ENCODE results near the gene MAML2. TPM values are rescaled to one million over a fixed set of nuclear protein-coding genes. Genes with fewer than 3 reads are reported as not detected.

Gene MAML2
- total and polyA plus RNA-seq, 2 experiments from 2014 or later: 2.0 to 7.1 TPM

DNA sequence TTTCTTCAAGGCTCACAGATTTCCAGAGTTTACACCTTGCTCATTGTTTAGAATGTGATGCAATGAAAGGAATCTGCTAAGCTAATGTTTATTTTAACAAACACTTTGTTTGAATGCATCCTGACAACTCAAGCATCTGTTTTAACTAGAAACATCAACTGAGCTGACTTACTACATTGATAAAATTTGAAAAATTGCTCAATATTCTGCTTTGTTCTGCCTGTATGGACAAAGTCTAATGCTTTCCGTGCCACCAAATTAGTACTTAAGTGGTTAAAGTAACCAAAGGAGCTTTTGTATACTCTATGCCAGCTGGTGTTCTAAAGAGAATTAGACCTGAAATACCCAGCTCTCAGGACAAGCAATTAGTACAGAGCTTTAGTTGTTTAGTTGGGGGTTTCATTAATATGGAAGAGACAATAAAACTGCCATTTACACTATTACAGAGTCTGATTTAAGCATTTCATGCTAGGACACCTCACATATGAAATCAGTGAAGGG lies 105.2 kb downstream of the MAML2 start:
- H3K4me3 ChIP-seq: no peak overlapping the region
- no peak for TF ChIP-seq NANOG (IDR thresholded peaks at IDR 0.05; ENCODE audit: borderline replicate concordance)
- no peak for TF ChIP-seq EZH2 (IDR thresholded peaks at IDR 0.05; ENCODE audit: low read depth, unreplicated experiment)
- no peak for TF ChIP-seq EZH2phosphoT487 (IDR thresholded peaks at IDR 0.05; ENCODE audit: unreplicated experiment)
- no peak for TF ChIP-seq ZNF114 (CRISPR knock-in tag; IDR thresholded peaks at IDR 0.05)
- TF ChIP-seq ZNF331 (CRISPR knock-in tag; IDR thresholded peaks at IDR 0.05; ENCODE audit: low read depth): no peak
- TF ChIP-seq CTCF (conservative IDR thresholded peaks at IDR 0.05; ENCODE audit: low read depth in 2 of 2): no peak
- TF ChIP-seq ZNF462 (CRISPR knock-in tag; IDR thresholded peaks at IDR 0.05): no peak
- no peak for TF ChIP-seq STAT1 (IDR thresholded peaks at IDR 0.05; ENCODE audit: unreplicated experiment)
- TF ChIP-seq JUNB (IDR thresholded peaks at IDR 0.05; ENCODE audit: unreplicated experiment): no peak
- TF ChIP-seq, protein P1, sequence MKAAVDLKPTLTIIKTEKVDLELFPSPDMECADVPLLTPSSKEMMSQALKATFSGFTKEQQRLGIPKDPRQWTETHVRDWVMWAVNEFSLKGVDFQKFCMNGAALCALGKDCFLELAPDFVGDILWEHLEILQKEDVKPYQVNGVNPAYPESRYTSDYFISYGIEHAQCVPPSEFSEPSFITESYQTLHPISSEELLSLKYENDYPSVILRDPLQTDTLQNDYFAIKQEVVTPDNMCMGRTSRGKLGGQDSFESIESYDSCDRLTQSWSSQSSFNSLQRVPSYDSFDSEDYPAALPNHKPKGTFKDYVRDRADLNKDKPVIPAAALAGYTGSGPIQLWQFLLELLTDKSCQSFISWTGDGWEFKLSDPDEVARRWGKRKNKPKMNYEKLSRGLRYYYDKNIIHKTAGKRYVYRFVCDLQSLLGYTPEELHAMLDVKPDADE (IDR thresholded peaks at IDR 0.05): no peak
- TF ChIP-seq POLR2AphosphoS5 (IDR thresholded peaks at IDR 0.05; ENCODE audit: low read depth): no peak
- TF ChIP-seq, protein P2, sequence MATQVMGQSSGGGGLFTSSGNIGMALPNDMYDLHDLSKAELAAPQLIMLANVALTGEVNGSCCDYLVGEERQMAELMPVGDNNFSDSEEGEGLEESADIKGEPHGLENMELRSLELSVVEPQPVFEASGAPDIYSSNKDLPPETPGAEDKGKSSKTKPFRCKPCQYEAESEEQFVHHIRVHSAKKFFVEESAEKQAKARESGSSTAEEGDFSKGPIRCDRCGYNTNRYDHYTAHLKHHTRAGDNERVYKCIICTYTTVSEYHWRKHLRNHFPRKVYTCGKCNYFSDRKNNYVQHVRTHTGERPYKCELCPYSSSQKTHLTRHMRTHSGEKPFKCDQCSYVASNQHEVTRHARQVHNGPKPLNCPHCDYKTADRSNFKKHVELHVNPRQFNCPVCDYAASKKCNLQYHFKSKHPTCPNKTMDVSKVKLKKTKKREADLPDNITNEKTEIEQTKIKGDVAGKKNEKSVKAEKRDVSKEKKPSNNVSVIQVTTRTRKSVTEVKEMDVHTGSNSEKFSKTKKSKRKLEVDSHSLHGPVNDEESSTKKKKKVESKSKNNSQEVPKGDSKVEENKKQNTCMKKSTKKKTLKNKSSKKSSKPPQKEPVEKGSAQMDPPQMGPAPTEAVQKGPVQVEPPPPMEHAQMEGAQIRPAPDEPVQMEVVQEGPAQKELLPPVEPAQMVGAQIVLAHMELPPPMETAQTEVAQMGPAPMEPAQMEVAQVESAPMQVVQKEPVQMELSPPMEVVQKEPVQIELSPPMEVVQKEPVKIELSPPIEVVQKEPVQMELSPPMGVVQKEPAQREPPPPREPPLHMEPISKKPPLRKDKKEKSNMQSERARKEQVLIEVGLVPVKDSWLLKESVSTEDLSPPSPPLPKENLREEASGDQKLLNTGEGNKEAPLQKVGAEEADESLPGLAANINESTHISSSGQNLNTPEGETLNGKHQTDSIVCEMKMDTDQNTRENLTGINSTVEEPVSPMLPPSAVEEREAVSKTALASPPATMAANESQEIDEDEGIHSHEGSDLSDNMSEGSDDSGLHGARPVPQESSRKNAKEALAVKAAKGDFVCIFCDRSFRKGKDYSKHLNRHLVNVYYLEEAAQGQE (IDR thresholded peaks at IDR 0.05; ENCODE audit: unreplicated experiment): no peak
- no peak for TF ChIP-seq CREB1 (CRISPR knock-in tag; IDR thresholded peaks at IDR 0.05; ENCODE audit: low read depth)
- no peaks in the 10 kb centered on the region; the same call in 1 of the 2 replicates for H3K79me2 ChIP-seq (replicated peaks; ENCODE audit: insufficient read depth)
- Mint-ChIP-seq H3K4me3 (no peak overlapping the region), H3K36me3 (ENCODE audit: low read depth) (no peaks in the 10 kb centered on the region), H3K9me3 (no peaks in the 10 kb centered on the region), H3K27ac (no peak overlapping the region), H3K27me3 (ENCODE audit: insufficient read depth, low read depth, poor library complexity) (peaks cover 2% of the 10 kb centered on the region), H3K4me1 (peaks cover 27% of the 10 kb centered on the region)
- ATAC-seq (no peak), DNase-seq (ENCODE audit: low spot score) (no peak)
- no peak overlapping the region for H2AFZ ChIP-seq
- H3K4me2 ChIP-seq: no peak overlapping the region
- no peaks in the 10 kb centered on the region for H3K9me2 ChIP-seq (ENCODE audit: insufficient read depth)
- H3K27me3 ChIP-seq (ENCODE audit: insufficient read depth): no peaks in the 10 kb centered on the region
- no peaks in the 10 kb centered on the region for H3K36me3 ChIP-seq (ENCODE audit: insufficient read depth)
- no peaks in the 10 kb centered on the region for H4K20me1 ChIP-seq (replicated peaks; ENCODE audit: insufficient read depth)
- no peak overlapping the region for H3K27ac ChIP-seq (ENCODE audit: low read depth)
- no peaks in the 10 kb centered on the region for H3F3A ChIP-seq (replicated peaks; ENCODE audit: low read depth)
- peaks cover 41% of the 10 kb centered on the region for H3K4me1 ChIP-seq (ENCODE audit: insufficient read depth)

All from GM23338 (cell line).